Stomach (tissue), 4 donors: ENCODE measurements around the gene DNAJC15.

ENCODE experiments used
- CTCF ChIP-seq, 7 experiments: fragments of 450-650 bp in 4 of 7; fragments of 200-600 bp in 3 of 7; sonication (generic) in 3 of 7; IDR thresholded peaks; one replicate each; pipeline ENCODE4 v1.5.1; 2016 to 2019; ENCODE audit warnings: antibody characterized with exemption in 7 of 7, control low read depth in 2 of 7, mild to moderate bottlenecking in 1 of 7
- POLR2A ChIP-seq, 4 donors: fragments of 450-650 bp; IDR thresholded peaks; one replicate each; pipeline ENCODE4 v1.6.1; 2016; ENCODE audit warnings: antibody characterized with exemption in 4 of 4, control low read depth in 2 of 4, mild to moderate bottlenecking in 1 of 4, moderate library complexity in 1 of 4
- POLR2AphosphoS5 ChIP-seq, 3 donors: sonication (generic); formaldehyde crosslinking; IDR thresholded peaks; one replicate each; pipeline ENCODE4 v1.6.1; 2016; ENCODE audit warnings: antibody characterized with exemption in 3 of 3

GRCh38 chr13:43077906-43078305 is 54.5 kb downstream of the DNAJC15 start:
- TF ChIP-seq CTCF (IDR thresholded peaks at IDR 0.05) (no peak), POLR2AphosphoS5 (IDR thresholded peaks at IDR 0.05) (no peak), POLR2A (IDR thresholded peaks at IDR 0.05) (no peak)
